HG03342 (cell line): ENCODE results near the gene CERS2.
A peak's percentile ranks its signal among the peaks of the same experiment; 100 is the strongest.

Experiments used
- ATAC-seq: cut with Tn5 transposase; IDR thresholded peaks from one replicate; pipeline ENCODE4 v1.9.1; 2021; ENCODE audit warnings: mild to moderate bottlenecking, moderate library complexity; ENCODE audit not compliant: unreplicated experiment

Gene CERS2, protein sequence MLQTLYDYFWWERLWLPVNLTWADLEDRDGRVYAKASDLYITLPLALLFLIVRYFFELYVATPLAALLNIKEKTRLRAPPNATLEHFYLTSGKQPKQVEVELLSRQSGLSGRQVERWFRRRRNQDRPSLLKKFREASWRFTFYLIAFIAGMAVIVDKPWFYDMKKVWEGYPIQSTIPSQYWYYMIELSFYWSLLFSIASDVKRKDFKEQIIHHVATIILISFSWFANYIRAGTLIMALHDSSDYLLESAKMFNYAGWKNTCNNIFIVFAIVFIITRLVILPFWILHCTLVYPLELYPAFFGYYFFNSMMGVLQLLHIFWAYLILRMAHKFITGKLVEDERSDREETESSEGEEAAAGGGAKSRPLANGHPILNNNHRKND

DNA sequence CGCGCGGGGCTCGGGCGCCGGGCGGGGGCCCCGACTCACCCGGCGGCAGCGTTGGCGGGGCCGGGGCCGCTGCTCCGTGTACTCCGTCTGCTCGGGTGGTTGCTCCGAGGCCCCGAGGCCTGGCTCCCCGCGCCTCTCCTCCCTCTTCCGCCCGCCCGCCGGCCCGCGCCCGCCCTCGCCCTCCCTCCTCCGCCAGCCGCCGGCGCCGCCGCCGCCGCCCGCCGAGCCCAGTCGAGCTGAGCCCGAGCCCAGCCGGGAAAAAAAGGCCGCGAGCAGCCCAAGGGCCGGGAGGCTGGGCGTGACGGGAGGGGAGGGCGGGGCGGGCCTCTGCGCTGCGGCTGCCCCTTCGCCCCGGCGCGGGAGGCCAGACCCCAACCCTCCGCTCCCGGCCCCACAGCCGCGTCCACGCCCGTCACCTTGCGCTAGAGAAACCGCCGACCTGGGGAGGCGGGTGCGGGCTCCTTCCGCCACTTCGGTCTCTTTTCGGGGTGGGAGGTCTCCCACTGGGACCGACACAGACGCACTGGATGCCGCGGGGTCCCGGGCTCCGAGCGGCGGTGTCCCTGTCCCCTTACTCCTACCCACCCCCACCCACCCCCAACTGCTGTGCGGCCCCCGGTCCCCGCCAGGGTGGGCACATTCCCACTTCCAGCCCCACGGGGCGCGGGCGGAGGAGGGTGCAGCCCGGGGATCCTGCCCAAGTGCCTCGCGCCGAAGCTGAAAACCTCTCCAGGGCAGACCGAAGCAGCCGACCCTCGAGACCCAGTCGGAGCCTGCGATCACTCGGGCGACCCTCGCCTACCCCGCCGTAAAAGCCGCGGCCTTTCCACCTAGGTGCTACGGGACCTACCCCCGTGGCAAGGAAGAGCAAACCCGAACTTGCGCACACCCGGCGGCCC, at the start of gene CERS2:
Gene CERS2, minus strand, starts transcription at position 256 of the 899 bp plus-strand sequence. CDS start 5,745 bp downstream, outside the sequence.
- ATAC-seq = peak; percentile 45

DNA sequence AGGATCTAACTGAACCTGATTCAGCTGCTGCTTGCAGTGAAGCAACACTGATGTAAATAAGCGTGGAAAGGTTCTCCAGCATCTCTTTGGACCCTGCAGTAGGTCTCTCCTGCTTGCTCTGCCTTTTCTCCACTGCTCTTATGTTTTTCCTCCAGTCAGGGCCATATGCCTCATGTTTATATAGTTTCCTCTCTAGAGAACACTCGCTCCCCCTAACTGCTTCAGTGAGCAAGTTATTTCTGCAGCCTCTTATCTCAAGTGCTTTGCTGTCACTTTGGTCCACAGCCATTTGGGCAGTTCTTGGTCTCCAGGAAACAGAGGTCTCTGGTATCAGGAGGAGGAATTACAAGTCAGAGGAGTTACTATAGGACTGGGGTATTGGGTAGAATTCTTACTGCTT, 38.9 kb upstream of the CERS2 start:
- ATAC-seq = no peak

DNA sequence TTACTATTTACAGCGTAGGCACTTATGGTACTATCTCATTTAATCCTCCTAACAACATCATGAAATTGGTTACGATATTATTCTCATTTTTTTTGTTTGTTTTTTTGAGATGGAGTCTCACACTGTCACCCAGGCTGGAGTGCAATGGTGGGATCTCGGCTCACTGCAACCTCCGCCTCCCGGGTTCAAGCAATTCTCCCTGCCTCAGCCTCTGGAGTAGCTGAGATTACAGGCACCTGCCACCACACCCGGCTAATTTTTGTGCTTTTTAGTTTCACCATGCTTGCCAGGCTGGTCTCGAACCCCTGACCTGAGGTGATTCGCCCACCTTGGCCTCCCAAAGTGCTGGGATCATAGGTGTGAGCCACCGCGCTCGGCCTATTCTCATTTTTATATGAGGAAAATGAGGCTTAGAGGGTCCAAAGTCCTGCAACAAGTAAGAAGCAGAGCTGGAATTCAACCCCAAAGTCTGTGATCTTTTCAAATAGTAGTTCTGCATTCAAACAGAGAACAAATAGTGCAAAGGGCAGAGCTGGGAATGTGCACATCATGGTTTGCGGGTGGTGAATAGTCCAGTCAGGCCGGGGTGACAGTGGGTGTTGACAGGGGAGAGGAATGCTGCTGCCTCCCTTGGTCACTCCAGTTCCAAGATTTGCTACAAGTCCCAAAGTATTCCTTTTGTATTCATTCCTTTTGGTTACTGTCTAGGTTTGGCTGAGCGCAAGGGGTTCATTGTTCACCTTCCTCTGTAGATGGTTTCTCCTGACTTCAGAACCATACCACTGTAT, 38.2 kb upstream of the CERS2 start:
- ATAC-seq = no peak

DNA sequence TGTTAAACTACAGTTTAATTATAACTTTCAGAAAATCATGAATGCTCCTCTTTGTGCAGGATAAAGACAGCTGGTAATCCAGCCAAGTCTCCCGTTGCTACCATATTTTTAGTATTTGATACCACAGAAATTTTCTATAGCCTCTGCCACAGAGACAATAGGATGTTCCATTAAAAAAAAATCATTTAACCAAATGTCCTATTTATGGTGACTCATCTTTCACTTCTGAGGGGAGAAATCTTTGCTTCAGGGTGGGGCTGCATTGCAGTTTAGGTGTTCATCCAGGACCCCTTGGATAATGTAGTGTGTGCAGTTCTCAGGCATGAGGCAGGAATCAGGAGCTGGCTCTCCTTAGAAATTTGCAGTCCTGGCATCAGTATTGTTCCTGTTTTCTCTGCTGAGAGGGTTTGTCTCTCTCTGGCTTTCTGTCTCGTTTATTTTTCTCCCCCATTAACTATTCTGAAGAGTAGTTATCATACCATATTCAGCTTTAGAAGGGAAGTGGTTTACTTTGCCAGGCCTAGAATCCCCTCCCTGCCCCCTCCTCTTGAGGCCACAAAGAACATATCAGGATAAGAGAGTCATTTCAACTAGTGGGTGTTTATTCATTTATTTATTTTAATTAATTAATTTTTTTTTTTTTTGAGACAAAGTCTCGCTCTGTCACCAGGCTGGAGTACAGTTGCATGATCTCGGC, 36.7 kb upstream of the CERS2 start:
- no peak for ATAC-seq

DNA sequence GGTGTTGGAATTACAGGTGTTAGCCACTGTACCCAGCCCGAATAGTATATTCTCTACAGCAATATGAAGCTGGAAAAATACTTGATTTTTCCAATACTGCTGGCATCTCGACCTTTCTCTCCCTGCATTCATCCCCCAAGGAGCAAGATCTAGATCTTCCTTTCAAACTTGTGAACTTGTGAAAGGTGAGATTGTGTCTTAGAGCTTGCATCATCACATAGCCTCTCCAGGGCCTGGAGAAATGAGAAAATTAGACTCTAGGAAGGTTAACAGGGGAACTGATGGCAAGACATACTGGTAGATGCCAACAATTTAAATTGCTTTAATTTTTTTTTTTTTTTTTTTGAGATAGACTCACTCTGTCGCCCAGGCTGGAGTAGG, 35.7 kb upstream of the CERS2 start:
- no peak for ATAC-seq

DNA sequence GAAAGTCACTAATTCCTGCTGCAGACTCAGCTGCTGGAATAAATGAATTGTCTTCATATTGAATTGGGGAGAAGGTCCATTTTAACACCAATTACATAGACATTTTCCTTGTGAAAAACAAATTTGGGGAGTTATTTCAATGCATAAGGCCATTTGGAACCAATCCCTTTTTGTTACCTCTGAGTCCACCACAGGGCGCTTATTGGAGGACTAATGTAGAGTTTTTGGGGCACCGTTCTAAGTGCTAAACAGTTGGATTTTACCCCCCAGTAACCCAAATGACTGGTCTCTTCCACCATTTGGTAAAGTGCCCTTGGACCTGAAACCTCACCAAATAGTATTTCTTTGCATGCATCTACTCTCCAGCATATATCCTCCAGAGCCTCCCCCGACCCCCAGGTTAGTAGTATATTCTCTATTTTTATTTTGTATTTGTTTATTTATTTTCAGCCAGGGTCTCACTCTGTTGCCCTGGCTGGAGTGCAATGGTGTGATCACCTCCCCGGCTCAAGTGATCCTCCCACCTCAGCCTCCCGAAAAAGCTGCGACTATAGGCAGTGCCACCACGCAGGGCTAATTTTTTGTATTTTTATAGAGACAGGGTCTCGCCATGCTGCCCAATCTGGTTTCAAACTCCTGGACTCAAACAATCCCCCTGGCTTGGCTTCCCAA, 35.2 kb upstream of the CERS2 start:
- ATAC-seq = no peak

DNA sequence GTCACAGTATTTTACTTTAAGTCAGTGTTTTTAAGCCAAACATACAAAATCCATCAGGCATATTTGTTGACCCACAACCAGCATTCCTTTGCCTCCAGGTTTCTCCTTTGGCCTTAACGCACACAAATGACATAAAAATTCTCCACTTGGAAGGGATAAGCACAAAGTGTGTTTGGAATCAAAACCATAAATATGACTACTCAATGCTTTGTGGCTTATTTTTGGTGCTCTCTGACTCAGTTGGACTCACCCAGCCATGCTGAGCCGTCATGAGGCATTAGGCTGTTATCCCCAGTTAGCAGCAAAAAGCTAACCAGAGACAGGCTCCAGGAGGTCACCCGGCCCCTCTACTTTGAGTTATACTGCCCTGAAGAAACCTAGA, 34.6 kb upstream of the CERS2 start:
- ATAC-seq = no peak

DNA sequence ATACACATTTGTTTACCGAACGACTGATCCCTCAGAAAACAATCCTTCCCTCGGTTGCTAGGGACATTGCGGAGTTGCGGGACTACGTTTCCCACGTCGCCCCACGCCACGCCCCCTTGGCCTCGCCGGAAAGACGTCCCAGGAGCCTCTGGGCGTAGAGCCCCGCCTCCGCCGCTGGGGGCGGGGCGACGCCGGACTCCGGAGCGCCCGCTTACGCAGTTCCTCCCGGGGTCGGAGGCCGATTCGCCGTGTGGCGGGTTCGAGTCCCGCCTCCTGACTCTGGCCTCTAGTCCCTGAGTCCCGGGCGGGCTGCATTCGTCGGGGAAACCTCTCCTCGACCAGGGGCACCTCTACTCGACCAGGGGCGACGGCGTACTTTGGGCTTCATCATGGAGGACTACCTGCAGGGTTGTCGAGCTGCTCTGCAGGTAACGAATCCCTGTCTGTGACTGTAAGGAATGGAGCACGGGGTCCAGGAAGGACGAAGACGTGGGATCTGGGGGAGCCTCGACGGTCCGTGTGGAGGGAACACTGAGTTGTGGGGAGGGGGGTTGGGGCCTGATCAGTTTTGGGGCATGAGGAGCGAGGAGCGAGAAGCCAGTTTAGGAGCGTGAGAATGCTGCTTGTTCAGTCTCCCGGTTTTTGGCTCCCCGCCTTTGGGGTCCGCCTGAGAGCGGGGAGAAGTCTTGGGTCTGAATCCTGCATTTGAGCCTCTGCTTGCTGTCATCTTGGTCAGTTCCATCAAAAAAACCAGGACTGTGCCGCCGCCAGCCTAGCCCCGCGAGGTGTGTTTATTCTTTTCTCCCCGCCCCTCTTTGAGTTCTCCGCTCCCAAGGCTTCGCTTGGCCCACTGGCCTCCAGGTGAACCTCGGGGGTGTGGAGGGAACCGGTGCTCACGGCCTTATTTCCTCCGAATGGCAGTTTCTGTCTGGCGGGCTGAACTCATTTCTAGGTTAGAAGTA, 33.9 kb upstream of the CERS2 start, which contains the start of gene PRUNE1:
Gene PRUNE1, plus strand, starts transcription at position 206 of the 962 bp plus-strand sequence. Its CDS starts 184 bp downstream, at position 390.
- peak; percentile 81 for ATAC-seq

DNA sequence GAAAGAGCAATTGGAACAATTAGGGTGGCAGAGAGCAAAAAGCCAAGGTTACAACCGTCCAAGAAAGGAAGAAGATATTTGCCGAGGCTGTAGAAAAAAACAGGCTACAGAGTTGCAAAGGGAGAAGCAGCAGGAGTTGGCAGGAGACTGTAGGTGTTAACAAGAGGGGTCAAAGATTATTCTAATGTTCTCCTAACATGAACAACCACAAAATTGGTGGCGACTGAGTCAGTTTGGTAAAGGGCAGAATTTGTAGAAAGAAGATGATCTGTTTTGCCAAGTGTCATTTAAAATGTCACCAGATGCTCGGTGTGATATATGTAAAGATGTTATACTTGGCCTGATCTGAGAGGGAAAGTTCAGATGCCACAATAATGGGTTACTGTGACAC, 33.2 kb upstream of the CERS2 start:
- peak; percentile 1 for ATAC-seq

DNA sequence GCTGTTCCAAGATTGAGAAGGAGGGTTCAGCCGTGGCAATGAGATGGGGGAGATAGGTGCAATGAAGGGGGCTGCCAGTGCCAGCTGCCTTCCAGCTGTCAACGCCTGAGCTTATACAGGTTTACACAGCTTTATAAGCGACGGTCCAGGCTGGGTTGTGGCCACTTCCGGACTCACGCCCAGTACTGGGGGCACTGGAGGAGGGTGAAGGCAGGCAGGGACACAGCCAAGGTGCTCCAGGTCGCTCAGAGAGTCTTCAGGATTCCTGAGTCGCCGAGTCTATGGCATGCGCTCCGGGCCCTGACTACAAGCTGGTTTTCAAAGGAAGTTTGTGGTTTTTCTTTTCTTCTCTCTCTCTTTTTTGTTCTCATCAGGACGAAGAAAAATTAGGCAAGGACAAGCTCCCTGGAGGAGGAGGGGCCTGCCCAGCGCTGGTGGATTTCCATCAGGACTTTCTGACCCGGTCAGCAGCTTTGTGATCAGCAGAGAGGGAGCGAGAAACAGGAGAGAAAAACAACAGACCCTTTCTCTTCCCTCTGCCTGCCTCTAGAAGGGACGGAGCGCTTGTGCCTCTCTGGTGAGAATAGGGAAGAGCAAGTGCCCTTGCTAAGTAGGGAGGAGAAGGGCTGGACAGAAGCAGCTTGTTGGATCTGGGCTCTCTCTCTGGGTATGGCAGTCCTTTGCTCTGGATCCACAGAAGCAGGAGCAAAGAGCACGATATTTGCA, 31.9 kb upstream of the CERS2 start, which contains the start of gene MINDY1:
Gene MINDY1, minus strand, starts transcription at position 576 of the 726 bp plus-strand sequence. CDS start 4,285 bp downstream, outside the sequence.
- no peak for ATAC-seq

DNA sequence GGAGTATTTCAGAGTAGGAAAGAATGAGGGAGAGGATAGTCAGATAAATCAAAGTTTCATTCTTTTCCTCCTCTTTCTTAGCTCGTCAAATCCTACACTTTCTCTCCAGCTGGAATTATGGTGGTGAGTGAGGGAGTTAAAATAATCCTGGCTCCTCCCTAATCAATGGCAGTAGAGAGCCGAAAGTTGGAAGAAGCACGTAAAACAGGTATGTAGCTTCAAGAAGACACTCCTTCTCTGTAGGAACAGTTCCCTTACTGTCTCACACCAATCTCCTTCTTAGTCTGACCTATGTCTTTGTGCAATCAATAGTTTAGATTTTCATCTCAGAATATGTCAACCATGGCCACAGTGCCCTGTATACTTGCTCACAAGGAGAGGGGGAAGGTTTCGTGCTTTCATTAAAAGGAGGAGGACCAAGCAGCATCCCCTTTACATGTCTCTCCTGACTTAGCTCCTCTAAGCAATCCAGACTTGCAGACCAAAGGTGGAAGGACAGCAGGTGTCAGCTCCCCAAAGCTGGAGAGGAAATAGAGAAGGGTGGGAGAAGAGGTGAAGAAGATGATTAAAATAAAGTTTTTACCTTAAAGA, 31.2 kb upstream of the CERS2 start:
- no peak for ATAC-seq

DNA sequence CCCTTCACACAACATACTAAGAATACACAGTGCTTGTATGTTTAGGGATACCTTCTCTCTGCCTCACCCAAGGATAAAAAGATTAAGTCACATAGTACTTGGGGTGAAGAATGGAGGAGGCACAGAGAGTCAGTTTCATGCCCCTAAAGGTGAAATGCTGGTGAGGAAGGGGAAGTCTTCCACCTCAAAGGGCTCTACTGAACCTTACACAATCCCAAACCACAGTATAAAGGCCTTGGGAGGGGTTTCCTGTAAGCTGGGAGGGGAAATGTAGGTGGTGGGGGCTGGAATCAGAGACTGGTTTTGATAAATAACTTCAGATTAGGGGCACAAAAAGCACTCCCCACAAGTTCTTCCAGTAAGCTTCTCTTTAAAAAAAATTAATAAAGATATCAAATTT, 28.5 kb upstream of the CERS2 start:
- ATAC-seq = no peak

DNA sequence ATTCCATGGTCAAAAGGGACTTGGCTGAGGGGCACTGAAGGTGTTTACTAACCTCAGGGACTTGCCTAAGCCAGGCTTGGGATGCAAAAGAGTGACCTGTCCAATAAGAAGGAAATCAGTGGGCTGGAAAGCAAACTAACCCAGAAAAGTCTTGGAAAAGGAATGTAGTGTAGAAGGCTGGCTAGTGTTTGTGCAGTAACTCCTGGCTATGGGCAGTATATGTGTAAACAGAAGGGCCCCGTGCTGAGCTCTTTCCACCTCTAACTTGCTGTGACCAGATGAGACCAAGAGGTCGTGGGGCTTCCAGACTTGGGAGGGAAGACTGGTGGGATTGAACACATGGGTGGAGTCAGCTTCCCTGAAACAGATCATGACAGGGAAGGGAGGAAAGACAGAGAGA, 28.0 kb upstream of the CERS2 start:
- ATAC-seq = no peak

DNA sequence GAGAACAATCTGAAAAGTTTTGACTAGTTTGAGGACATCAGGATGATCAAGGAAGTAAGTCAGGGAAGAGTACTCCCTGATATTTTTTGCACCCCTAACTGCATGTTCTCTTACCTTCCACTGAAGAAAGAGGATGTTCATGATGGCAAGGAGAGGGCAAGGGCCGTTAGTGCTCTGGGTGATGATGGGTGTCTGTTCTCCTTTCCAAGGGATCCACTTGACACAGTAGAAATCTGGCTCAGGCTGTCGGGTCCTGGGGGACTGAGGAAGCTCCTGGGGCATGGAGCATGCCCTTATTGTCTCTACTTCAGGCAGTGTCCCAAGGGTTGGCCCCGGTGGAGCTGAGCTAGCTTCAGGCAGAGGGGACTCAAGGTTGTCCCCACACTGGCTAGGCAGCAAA, 27.4 kb upstream of the CERS2 start:
- ATAC-seq = no peak

DNA sequence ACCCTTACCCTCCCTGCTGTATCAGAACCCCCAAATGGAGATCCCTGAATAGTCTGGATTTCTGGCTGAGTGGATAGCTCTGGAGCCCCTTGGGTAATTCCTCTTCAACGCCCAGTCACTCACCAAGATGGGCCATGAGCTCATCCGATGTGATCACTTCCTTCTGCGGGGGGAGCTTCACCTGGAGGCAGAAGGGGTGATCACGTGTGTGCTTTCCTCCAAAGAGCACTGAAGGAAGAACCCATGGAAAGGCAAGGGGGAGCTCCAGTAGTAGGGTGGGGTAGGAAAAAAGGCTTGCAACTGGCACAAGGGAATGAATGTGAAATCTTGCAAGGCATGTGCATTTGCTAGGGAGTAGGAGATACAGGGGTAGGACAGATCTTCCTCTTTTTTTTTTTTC, 27.0 kb upstream of the CERS2 start:
- no peak for ATAC-seq

DNA sequence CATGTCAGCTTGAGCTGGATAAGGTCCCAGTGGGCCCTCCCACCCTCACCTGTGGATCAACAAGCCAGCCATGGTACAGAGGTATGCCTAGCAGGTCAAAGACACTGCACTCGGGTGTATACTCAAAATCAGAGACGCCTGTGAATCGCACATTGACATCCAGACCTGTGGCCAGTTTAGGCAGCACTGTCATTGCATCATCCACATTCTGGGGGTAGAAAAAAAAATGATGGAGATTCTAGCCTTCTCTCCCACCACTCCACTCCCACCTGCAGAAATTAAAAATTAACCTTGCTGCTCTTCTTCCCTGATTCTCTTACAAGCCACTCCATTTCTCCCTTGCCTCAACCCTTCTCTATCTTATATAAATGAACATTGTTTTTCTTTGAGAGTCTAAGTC, 25.8 kb upstream of the CERS2 start:
- no peak for ATAC-seq

DNA sequence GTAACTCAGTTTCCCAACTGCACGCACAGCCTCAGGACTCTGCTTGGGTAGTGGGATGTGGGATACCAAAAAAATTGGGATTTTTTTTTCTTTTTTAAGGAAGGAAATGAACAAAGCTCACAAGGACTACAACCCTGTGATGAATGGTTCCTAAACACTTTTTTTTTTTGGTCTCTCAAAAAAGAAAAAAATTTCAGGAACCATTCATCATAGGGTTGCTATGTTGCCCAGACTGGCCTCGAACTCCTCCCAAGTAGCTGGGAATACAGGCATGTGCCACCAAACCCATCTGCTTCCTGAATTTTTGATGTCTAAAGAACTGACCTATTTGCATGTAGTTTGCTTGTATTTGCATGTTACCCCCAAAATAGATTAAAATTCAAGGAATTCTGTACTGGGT, 25.3 kb upstream of the CERS2 start:
- no peak for ATAC-seq
